Activated T-cell treated with anti-CD3 and anti-CD28 coated beads for 24 hours (primary cell): ENCODE results near the gene TUBA1C.
"Not testable (repeated sequence)": the region's sequence is repeated elsewhere in the genome, so short reads cannot be mapped to it uniquely, and the experiment has no call there.

ENCODE experiments used
- DNase-seq: peaks from one replicate; pipeline ENCODE4 v3.0.0-alpha.2; 2020; ENCODE audit warnings: low read depth

TUBA1C gene

DNA sequence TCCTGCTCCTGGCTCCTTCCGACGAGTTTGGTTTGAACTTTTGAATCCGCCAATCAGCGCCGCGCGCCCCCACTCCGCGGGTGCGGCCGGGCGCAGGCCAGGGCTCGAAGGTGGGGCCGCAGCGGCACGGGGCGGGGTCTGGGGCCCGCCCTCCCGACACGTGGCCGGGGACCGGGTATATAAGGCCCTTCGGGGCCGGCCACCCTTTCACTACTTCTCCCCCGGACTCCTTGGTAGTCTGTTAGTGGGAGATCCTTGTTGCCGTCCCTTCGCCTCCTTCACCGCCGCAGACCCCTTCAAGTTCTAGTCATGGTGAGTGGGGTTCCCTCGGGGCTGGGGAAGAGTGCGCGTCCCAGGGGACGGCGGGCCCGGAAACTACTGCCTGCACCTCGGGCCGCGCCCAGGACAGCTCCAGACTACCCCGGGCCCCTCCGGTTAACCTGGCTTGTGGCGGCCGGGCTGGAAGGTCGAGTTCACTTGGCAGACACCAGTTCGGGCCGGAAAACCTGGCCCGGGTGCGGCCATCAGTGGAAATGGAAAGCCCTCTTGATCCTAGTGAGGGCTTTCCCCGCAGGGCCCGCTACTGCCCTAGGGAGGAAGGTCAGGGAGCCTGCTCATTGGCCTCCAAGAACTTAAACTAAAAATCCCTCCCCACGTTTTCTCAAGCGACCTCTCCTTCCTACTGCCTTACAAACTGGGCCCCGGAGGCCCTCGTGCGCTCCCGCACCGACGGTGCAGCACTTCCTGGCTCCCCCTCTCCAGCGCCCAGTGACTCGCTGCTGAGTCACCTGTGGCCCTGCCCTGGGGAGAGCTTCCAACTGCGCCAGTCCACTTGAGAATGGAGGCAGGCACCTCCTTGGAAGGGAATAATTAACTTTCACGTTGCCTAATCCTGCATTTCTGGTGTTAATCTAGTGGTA is at the start of gene TUBA1C:
Gene TUBA1C, plus strand, starts transcription at position 210 of the 920 bp plus-strand sequence. Its CDS starts 100 bp downstream, at position 310.
- peak; percentile 87 for DNase-seq

DNA sequence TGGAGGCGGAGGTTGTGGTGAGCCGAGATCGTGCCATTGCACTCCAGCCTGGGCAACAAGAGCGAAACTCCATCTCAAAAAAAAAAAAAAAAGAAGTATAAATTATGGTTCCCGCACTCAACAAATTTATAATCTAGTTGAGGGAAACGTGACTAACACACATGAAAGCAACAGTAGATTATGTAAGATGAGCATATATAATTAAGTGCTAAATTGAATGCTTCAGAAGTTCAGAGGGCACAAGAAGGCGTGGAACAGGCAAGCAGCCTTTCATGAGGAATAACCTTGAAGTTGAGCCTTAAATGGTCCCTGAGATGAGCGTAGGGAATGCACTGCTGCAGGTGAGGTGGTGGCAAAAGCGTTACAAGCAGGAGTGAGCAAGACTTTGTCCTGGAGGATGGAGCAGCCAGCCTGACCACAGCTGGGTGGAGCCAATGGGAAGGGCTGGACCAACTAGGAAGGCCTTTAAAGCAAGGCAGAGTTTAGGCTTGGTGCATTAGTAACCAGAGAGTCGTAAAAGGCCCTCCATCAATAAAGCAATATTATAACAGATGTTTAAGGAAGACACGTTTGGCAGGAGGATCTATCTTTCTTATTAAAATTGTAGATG is 45.4 kb upstream of the TUBA1C start:
- no peak for DNase-seq

DNA sequence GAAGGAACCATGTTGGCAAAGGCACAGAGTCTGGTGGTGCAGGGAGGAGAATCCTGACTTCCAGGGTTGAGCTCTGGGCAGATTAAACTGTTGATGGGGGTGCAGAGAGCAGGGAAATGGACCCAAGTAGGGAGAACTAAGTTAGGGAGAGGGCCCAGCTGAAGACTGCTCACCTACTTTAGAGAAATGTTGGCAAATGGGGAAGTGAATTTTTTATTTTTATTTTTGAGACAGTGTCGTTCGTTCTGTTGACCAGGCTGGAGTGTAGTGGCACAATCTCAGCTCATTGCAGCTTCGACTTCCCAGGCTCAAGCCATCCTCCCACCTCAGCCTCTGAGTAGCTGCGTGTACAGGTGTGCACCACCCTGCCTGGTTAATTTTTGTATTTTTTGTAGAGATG is 43.9 kb upstream of the TUBA1C start:
- DNase-seq: no peak

DNA sequence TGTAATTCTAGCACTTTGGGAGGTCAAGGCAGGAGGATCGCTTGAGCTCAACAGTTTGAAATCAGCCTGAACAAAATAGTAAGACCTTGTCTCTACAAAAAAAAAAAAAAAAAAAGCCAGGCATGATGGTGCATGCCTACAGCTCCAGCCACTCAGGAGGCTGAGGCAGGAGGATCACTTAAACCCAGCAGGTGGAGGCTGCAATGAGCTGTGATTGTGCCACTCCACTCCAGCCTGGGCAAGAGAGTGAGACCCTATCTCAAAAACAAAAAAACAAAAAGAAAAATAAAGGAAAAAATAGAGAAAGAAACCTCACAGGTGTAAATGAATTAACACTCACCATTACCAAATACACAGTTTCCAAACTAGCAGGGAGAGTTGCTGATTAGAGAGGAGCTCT is 41.8 kb upstream of the TUBA1C start:
- DNase-seq: no peak

DNA sequence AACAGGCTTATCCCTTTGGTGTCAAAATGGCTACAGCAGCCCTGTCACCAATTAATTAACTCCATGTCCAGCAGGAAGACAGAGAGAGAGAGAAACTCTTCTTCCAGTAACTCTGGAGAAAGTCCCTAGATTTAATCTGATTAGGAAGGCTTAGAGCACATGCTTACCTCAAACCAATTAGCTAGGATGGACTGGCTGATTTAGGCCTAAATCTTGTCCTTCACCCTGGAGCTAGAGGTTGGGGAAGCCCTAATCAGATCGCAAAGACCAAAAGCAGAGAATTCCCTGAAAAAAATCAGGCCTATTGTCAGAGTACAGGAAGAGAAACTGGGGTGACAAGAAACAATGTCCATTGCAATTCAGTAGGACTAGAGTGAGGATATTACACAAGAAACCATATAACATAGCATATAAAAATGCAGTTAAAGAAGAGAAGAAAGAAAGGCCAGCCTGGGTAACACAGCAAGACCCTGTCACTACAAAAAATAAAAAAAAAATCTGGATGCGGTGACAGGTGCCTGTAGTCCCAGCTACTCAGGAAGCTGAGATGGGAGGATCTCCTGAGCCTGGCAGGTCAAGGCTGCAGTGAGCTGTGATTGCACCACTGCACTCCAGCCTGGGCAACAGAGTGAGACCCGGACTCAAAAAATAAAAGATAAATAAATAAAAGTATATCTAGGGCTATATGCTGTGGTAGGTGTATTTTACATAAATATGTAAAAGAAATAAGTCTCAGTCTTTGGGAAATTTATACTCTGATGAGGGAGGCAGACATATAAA is 41.1 kb upstream of the TUBA1C start:
- DNase-seq: no peak

DNA sequence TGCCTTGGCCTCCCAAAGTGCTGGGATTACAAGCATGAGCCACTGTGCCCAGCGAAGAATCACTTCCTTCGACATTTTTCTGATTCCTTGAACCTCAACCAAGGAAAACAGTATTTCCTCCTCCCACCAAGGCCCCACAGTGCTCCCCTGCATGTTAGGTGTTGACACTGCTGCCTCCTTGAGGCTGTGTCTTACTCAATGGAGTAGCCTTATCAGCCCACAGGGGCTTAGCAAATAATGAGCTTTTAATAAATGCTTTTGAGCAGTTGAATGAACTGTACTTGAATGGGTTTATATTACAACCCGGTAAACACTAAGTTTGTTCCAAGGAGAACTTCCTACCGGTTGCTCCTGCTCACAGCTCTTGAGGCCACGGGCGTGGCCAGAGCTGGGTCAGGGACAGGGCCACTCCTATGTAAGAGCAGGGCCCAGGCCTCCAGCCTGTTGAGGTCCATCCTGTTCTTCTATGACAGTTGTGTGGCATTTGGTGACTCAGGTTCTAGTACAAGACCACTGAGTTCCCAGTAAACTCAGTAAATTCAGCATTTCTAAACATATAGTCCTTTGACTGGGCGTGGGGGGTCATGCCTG is 39.2 kb upstream of the TUBA1C start:
- DNase-seq: no peak

DNA sequence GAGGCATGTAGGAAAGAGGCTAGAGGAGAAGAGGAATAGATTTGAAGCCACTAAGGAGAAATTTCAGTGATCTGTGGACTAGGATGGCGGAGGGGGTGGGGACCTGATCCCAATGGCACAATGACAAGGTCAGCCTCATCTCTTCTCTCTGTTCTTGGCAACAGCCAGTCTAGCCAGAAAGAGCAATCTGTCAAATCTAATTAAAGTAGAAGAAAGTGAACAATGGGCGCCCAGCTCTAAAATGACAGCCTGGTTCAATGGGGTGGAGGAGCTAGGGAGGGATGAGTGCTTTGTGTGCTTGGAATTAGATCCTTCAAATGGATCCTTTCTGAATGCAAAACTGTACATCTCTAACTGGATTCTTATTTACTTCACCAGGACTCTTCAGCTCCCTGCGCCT is 37.2 kb upstream of the TUBA1C start:
- no peak for DNase-seq

DNA sequence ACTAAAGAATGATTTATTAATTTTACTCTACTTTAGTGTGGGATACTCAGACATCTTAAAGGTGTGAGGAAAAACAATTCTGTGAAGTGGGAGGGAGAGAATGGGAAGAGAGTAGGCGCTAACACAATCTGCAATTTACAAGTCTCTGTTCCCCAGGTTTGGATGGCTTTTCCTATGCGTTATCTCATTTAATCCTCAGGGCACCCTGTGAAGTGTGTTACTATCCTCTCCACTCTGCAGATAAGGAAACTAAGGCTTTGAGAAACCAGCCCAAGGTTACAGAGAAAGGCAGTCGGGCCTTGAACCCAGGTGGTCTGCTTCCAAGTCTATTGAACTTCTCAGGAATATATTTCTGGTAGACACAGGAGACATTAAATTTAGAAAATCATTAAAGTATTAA is 36.2 kb upstream of the TUBA1C start:
- DNase-seq: no peak

DNA sequence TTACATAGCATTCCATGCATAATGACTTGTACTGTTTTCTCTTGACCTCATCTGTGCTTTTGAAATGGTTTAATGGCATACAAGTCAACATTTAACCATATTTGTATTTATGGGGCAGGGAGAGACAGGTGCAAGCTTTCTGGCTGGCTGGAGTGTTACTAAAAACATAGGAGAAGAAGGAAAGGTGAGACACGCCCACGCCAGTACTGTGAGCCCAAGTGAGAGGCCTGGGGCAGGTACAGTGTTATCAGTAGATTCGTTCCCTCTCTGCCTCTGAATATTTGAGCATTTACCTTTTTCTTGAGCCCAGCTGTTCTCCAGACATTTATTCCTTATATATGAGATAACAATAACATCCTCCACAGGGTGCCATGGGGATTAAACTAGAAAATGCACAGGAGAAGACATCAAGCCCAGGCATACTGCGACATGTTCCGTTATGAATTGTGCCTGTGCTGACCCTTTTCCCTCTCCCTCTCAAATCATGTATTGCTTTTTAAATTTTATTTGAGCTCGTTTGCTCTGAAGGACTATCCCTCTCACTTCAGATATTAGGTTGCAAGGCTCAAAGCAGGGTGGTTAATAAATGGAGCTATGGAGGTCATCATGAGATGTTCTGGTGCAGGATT is 34.6 kb upstream of the TUBA1C start:
- no peak for DNase-seq

DNA sequence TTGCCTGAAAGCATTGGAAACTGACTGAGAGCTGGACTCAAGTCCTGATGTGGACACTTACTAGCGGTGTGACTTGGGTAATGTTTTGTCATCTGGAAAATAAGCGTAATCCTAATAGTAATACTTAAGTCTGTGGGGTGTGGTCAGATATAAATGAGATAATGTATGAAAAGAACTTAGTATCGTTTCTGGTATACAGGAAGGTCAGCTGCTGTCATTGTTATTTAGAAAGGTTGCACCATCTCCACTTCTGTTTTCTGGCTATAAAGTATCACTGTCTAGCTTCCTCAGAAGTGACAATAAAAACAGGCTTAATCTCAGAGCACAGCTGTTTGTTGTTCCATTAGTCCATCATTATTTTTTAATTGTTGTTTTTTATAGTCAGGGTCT is 34.1 kb upstream of the TUBA1C start:
- DNase-seq: no peak

DNA sequence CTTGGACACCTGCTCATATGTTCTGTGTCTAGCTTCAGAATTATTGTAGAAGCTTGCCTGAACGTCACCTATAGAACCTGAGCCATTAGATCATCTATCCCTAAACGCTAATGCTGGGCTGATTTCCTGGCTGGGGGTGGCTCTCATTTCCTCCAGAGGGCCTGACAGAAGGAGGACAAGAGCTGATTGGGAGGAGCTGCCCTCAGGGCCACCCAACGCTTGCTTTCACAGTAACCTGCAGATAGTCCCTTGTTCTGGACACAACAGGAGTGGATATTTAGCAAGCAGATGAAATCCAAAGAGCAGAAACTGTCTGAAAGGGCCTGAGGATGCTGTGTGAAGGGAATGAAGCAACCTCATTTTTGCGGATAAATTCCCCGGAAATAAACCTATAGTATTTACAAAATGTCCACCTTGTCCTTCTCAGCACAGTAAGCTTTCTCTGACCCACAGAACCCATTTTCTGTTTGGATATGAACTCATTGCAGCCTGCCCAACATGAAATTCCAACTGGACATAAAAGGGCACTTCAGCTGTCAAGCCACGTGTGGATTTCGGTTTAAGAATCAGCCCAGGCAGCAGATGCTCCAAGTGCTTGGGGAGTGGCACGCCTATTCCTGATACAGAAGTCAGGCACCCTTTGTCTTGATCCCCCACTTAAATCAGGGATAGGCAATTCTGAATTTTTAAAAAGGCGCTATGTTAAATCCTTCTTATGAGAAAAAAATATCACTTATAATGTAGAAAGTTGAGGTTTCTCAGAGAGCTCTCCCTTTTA is 32.8 kb upstream of the TUBA1C start:
- no peak for DNase-seq

DNA sequence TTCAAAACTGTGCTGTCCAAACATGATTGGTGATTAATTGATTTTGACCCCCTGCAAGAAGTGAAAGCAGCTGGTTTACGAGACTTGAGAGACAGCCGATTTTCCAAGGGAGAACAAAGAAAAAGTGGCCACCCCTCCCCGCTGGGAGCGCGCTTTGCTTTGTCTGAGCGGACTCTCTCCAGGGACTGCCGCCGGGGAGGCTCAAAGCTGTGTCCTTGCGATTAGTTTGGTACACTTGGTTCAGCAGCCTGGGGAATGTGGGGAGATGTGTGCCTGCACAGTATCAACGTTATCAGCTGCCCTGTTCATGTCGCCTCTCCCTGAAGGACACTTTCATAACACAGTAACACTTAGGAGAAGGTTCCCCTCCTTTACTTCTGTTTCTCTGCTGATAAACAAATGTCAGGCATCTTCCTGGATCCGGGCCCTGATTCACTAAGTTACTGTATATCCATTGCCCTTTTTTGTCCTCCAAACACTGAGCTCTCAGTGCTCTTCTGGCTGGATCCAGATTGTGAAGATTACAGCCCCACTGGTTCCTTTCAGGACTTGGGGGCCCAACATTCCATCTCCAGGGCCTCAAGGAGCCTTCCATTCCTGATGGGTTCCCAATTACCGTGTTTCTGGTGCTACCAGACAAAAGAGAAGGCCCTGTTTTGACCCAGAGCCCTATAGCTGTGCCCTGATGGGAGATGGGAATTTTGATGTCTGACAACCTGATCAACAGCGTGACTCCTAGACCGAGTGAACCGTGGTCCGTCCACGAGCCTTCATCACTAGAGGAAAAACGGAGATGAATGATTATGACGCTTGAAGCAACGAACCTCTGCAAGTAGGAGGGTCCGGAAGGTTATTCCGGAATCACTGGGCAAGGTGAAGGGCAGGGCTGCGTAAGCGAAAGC is 31.7 kb upstream of the TUBA1C start:
- no peak for DNase-seq

DNA sequence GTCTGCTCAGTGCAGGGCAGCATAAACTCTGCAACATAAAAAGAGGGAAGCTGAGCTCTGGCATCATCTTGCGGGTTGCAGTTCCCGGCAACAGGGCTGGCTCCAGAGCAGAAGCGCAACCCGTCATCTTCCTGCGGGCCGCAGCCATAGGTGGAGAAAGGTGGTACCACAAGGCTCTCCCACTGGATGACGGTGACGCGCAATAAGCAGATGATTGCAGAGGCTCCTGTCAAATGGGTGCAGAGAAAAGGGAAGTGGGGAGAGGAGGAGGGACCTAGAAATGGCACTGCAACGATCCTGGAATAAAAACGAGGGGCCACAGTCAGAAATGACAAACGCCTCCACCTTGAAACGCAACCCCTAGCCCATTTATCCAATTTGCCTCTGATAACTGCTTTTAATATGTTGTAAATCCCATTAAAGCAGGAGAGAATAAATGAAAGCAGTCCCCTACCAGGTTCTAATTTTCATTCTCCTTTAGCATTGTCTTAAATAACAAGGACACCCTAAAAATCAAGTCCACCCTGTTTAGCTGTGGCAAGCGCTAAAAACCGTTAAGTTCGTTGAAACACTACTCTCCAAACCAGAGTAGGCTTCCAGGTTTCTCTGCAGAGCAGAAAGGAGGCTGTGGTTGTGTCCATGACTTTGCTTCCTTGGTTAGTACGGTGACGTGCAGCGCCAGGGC is 30.9 kb upstream of the TUBA1C start:
- no peak for DNase-seq

DNA sequence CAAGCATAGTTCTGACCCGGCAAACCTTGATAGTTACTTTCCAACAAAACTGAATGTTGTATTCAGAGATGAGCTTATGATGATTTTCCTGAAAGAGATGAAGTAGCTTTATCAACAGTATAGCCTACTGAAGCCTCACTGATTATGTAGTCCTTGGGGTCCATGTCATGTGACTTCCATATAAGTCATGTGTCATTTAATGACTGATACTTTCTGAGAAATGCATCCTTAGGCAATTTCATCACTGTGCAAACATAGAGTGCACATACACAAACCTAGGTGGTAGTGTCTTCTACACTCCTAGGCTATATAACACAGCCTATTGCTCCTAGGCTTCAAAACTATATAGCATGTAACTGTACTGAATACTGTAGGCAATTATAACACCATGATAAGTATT is 28.5 kb upstream of the TUBA1C start:
- no peak for DNase-seq

DNA sequence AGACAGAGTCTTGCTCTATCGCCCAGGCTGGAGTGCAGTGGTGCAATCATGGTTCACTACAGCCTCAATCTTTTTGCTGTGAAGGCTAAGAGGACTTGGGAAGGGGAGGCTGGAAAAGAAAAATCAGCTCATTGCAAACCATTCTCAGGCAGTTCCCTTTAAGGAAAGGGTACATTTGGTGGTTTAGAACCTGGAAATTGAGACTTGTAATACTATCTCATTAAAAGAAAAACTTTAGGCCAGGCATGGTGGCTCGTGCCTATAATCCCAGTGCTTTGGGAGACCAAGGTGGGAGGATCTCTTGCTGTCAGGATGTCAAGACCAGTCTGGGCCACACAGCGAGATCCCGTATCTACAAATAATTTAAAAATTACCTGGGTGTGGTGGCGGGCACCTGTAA is 21.3 kb upstream of the TUBA1C start:
- DNase-seq: no peak

DNA sequence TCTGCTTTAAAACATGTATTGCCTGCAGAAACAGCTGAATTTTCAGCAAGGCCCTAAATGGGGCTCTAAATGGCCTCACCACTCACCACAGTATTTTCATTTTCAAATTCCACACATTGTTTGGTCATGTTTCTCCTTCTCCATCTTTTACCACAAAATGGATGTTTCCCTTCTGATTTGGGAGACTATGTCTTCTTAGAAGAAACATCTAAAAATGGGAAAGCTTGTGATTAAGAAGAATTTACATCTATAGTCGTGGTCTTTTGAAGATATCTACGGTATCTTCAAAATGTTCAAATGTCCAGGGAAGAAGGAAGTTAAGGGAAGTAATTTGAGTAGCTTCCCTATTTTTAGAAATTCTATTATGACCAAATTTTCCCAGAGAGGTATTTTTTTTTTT is 20.7 kb upstream of the TUBA1C start:
- DNase-seq: no peak

DNA sequence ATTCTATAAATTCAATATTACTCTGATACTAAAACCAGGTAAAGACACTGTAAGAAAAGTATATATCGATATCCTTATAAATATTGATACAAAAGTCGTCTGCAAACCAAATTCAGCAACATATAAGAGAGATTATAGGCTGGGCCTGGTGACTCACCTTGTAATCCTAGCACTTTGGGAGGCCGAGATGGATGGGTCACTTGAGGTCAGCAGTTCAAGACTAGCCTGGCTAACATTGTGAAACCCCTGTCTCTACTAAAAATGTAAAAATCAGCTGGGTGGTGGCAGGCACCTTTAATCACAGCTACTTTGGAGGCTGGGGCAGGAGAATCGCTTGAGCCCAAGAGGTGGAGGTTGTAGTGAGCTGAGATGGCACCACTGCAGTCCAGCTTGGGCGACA is 13.5 kb upstream of the TUBA1C start:
- no peak for DNase-seq

DNA sequence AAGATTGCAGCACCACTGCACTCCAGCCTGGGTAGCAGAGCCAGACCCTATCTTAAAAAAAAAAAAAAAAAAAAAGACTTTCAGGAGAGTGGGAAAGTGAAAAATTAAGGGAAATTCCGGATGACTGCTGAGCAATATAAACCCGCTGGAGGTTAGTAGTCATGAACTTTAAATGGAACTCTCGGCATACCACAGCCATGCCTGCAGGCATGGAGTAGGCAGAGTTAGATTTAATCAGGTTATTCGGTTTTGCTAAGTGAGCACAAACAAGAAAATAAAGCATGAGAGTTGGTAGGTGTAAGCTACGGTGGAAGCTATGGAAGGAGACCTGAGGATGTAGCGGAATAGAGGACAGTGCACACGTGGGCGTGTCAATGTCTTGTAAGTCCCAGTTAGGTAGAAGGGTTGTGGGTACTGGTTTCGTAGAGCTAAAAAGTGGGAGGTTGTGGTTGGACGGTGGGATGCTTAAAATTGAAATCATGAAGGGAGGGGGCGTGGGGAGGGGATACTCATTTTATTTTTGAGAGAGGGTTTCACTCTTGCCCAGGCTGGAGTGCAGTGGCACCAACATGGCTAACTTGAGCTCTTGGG is 11.8 kb upstream of the TUBA1C start:
- no peak for DNase-seq

DNA sequence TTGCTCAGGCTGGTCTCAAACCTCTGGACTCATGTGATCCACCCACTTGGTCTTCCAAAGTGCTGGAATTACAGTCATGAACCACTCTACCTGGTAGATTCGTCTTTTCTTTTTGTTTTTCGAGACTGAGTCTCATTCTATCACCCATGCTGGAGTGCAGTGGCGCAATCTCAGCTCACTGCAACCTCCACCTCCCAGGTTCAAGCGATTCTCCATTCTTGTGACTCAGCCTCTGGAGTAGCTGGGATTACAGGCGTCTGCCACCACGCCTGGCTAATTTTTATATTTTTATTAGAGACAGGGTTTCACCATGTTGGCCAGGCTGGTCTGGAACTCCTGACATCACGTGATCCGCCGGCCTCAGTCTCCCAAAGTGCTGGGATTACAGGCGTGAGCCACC is 9.4 kb upstream of the TUBA1C start:
- DNase-seq: not testable (repeated sequence)
